Measurements from ENCODE around the gene LRCH1. TPM values are rescaled to one million over a fixed set of nuclear protein-coding genes. Genes with fewer than 3 reads are reported as not detected.
"Not testable (repeated sequence)": the region's sequence is repeated elsewhere in the genome, so short reads cannot be mapped to it uniquely, and the experiment has no call there.

Gene LRCH1, protein sequence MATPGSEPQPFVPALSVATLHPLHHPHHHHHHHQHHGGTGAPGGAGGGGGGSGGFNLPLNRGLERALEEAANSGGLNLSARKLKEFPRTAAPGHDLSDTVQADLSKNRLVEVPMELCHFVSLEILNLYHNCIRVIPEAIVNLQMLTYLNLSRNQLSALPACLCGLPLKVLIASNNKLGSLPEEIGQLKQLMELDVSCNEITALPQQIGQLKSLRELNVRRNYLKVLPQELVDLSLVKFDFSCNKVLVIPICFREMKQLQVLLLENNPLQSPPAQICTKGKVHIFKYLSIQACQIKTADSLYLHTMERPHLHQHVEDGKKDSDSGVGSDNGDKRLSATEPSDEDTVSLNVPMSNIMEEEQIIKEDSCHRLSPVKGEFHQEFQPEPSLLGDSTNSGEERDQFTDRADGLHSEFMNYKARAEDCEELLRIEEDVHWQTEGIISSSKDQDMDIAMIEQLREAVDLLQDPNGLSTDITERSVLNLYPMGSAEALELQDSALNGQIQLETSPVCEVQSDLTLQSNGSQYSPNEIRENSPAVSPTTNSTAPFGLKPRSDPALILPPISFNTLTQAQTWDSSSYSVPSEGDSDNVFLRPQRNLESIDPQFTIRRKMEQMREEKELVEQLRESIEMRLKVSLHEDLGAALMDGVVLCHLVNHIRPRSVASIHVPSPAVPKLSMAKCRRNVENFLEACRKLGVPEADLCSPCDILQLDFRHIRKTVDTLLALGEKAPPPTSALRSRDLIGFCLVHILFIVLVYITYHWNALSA
- 10 to 100 TPM; 17.4 to 18.2 TPM for total RNA-seq

DNA sequence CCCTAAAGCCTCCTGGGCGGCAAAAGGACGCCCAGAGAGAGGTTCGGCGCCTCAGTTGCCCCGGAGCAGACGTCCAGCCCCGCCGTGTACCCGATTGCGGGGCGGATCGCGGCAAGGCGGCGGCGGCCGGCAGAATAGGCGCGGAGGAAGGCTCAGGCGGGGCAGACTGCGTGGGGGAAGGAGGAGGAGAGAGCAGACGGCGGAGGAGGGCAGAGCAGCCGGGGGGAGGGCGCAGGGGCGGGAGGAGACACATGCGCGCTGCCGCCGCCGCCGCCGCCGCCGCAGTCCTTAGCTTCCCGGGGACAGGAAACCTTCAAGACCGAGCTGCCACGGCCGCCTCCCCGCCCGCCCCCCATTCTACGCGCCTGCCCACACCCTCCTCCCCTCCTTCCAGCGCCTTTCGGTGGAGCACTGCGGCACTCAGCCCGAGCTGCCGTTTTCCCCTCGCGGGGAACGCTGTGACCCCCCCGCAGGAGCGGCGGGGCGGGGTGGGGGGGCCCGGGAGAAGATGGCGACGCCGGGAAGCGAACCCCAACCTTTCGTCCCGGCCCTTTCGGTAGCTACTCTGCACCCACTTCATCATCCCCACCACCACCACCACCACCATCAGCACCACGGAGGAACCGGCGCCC is at the start of gene LRCH1:
TSS of gene LRCH1 (plus strand) at position 282 of the 632 bp plus-strand sequence. CDS start at position 509, 227 bp downstream.
- Mint-ChIP-seq H3K36me3 (ENCODE audit: low read depth) (no peaks in the 10 kb centered on the region), H3K27me3 (no peaks in the 10 kb centered on the region), H3K4me1 (peaks cover 47% of the 10 kb centered on the region), H3K27ac (peak within 1 kb of the TSS; percentile 89), H3K4me3 (peak within 1 kb of the TSS; percentile 93), H3K9me3 (no peaks in the 10 kb centered on the region)
- ChIA-PET POLR2A (interaction anchor here (0.5 kb wide), 1 partner anchor 88 kb away, joined by 3 read pairs; no protein-coding TSS in a partner anchor), CTCF (interaction anchor here (1.0 to 2.0 kb wide), 2 partner anchors 12 to 30 kb away, joined by 3 to 11 read pairs; no protein-coding TSS in a partner anchor)
- DNase-seq, result peak; percentile 89

DNA sequence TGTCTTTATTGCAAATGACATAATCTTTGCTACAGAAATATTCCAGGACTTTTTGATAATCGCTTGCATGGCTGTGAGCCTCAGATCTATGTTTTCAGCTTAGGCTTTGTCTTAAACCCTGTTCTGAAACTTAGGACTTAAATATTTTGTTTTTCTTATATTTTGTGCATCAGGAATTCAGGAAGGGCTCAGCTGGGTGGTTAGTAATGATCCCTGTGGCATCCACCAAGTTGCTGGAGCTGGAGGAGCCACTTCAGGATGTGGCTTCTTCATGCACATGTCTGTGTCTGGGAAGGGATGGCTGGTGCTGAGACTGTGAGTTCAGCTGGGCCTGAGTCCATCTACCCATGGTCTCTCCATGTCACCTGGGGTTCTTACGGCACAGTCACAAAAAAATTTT is 48.9 kb upstream of the LRCH1 start:
- no peaks in the 10 kb centered on the region for H3K4me1 Mint-ChIP-seq
- no peaks in the 10 kb centered on the region for H3K9me3 Mint-ChIP-seq
- no peak for DNase-seq
- H3K4me3 Mint-ChIP-seq, result no peak overlapping the region
- CTCF ChIA-PET, result interaction anchor here (0.6 kb wide), 1 partner anchor 1142 kb away, joined by 3 read pairs; no protein-coding TSS in a partner anchor
- H3K27ac Mint-ChIP-seq, result no peak overlapping the region
- POLR2A ChIA-PET, result no interaction called here
- H3K36me3 Mint-ChIP-seq (ENCODE audit: low read depth), result no peaks in the 10 kb centered on the region
- peaks cover 20% of the 10 kb centered on the region for H3K27me3 Mint-ChIP-seq

DNA sequence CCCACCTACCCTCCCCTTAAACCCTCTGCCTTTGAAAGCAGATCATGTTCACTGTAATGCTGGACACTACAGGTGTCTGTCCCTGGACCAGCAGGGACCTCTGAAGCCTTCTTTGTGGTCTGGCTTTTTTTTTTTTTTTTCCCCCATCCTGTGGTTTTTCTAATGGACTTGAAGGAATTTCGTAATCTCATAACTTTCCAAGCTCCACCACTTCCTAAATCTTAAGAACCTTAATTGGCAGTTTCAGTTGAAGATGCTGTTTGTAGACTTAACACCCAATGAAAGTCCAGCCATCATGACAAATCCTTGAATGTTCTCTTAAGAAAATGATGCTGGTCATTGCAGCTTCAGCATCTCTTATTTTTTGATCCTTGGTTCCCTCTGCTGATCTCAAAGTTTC is 45.0 kb upstream of the LRCH1 start:
- CTCF ChIA-PET, result no interaction called here
- H3K4me3 Mint-ChIP-seq, result no peak overlapping the region
- H3K9me3 Mint-ChIP-seq, result no peaks in the 10 kb centered on the region
- H3K27me3 Mint-ChIP-seq, result peaks cover 12% of the 10 kb centered on the region
- POLR2A ChIA-PET, result no interaction called here
- no peaks in the 10 kb centered on the region for H3K4me1 Mint-ChIP-seq
- no peak overlapping the region for H3K27ac Mint-ChIP-seq
- no peak for DNase-seq
- no peaks in the 10 kb centered on the region for H3K36me3 Mint-ChIP-seq (ENCODE audit: low read depth)

DNA sequence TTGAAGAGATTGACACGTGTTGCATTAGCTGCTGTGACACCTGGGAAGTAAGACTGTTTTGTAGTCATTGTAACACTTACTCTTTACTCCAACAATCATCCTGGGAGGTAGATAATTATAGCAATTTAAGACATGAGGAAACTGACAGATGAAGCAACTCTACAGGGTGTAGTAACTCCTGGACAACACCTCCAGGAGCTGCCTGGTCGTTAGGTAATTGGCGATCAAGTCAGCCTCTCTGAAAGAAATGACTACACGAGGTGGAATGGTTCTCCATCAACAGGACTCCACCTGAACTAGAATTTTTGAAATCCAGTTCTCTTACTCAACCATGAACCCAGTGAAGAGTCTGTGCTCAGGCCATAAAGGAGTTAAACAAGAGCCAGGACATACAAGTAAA is 43.0 kb upstream of the LRCH1 start:
- peaks cover 10% of the 10 kb centered on the region for H3K27me3 Mint-ChIP-seq
- POLR2A ChIA-PET, result no interaction called here
- CTCF ChIA-PET, result no interaction called here
- no peaks in the 10 kb centered on the region for H3K4me1 Mint-ChIP-seq
- H3K4me3 Mint-ChIP-seq, result no peak overlapping the region
- no peak for DNase-seq
- no peaks in the 10 kb centered on the region for H3K36me3 Mint-ChIP-seq (ENCODE audit: low read depth)
- no peaks in the 10 kb centered on the region for H3K9me3 Mint-ChIP-seq
- H3K27ac Mint-ChIP-seq, result no peak overlapping the region

DNA sequence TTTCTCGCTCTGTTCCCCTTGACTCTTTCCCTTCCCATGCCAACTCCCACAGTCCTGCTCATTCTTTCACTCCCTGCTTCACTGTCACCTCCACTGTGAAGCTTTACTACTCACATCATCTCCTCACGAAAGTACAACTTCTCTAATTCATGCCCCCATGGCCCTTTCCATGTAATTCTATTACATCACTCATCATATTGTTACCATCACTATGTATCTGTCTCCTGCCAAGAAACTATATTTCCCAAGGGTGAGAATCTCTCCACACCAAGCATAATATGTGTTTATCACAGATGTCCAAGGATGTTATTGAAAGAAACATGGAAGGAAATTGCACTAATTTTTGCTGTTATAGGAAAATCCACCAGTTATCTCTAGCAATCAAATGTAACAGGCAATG is 37.2 kb upstream of the LRCH1 start:
- no peak for DNase-seq
- no peak overlapping the region for H3K4me3 Mint-ChIP-seq
- no peaks in the 10 kb centered on the region for H3K4me1 Mint-ChIP-seq
- H3K36me3 Mint-ChIP-seq (ENCODE audit: low read depth), result no peaks in the 10 kb centered on the region
- H3K27me3 Mint-ChIP-seq, result peaks cover 3% of the 10 kb centered on the region
- no peaks in the 10 kb centered on the region for H3K9me3 Mint-ChIP-seq
- H3K27ac Mint-ChIP-seq, result no peak overlapping the region
- ChIA-PET POLR2A (no interaction called here), CTCF (no interaction called here)

DNA sequence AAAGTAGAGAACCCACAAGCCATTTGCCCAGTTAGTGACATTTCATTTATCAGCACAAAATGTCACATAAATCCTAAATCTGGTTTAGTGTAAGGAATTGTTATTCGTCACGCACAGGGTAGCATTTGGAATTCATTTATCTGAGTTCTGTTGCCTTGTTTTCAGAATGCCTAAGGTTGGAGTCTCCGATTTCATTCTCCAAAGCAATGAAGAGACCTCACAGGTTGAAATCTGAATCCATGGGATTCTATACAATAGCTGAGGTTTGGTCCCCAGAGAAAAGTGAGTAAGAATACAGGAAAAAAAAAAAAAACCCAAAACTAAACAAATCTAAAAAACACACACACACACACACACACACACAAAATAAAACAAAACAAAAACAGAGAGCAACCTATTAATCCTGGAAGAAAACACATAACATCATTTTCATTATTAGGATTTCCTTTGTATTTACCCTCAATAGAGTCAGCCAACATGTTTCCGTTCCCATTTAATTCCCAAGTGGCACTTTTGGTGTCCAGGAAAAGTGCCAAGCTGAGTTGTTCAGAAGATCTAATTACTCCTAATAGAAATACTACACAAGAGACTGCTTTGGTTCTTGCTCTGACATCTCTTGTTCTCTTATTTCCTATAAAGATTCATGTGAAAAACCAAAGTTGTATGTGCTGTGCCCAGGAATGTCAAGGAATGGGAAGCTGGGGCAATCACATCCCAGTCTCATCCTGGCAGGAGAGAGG is 36.2 kb upstream of the LRCH1 start:
- Mint-ChIP-seq H3K27ac (no peak overlapping the region), H3K9me3 (peaks cover 3% of the 10 kb centered on the region), H3K4me3 (no peak overlapping the region), H3K36me3 (ENCODE audit: low read depth) (no peaks in the 10 kb centered on the region), H3K27me3 (peaks cover 6% of the 10 kb centered on the region), H3K4me1 (no peaks in the 10 kb centered on the region)
- ChIA-PET POLR2A (no interaction called here), CTCF (no interaction called here)
- DNase-seq, result no peak

- DNase-seq, H3K4me1 Mint-ChIP-seq: not testable (repeated sequence)
These were observed 35.2 kb upstream of the LRCH1 start for GRCh38 chr13:46517748-46518147.

GRCh38 chr13:46519182-46519581 is 33.8 kb upstream of the LRCH1 start:
- H3K36me3 Mint-ChIP-seq (ENCODE audit: low read depth), result no peaks in the 10 kb centered on the region
- DNase-seq, result no peak
- H3K27me3 Mint-ChIP-seq, result peaks cover 13% of the 10 kb centered on the region
- H3K4me1 Mint-ChIP-seq, result no peaks in the 10 kb centered on the region
- POLR2A ChIA-PET, result no interaction called here
- no peak overlapping the region for H3K4me3 Mint-ChIP-seq
- peaks cover 5% of the 10 kb centered on the region for H3K9me3 Mint-ChIP-seq
- H3K27ac Mint-ChIP-seq, result no peak overlapping the region
- CTCF ChIA-PET, result no interaction called here

More at GRCh38 chr13:46517748-46518147, 35.2 kb upstream of the LRCH1 start:
- H3K9me3 Mint-ChIP-seq; H3K27ac Mint-ChIP-seq; H3K27me3 Mint-ChIP-seq; H3K36me3 Mint-ChIP-seq (ENCODE audit: low read depth); H3K4me3 Mint-ChIP-seq; POLR2A ChIA-PET; CTCF ChIA-PET: not testable (repeated sequence)

DNA sequence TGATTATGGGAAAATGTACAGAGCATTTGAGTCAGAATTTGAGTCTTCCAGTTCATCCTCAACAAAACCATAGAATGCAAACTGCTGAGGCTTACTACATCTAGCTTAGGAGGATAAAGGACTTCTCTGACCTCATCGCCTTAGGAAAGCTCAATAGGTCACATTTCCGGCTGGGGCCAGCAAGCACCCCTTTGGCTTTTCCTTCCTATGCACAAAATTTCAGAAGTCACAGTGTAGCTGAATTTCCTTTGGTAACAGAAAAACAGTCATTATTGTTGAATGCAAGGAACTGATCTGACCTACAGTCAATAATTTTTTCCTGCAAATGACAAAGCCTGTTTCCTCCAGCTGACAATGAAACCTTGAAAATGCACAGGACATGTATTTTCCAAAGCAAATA is 32.8 kb upstream of the LRCH1 start:
- H3K4me1 Mint-ChIP-seq, result no peaks in the 10 kb centered on the region
- H3K4me3 Mint-ChIP-seq, result no peak overlapping the region
- no peak overlapping the region for H3K27ac Mint-ChIP-seq
- CTCF ChIA-PET, result no interaction called here
- H3K36me3 Mint-ChIP-seq (ENCODE audit: low read depth), result no peaks in the 10 kb centered on the region
- DNase-seq, result no peak
- H3K9me3 Mint-ChIP-seq, result peaks cover 5% of the 10 kb centered on the region
- POLR2A ChIA-PET, result no interaction called here
- peaks cover 13% of the 10 kb centered on the region for H3K27me3 Mint-ChIP-seq

- no peaks in the 10 kb centered on the region for H3K4me1 Mint-ChIP-seq
- POLR2A ChIA-PET, result no interaction called here
- no peaks in the 10 kb centered on the region for H3K36me3 Mint-ChIP-seq (ENCODE audit: low read depth)
- no peak overlapping the region for H3K27ac Mint-ChIP-seq
- CTCF ChIA-PET, result no interaction called here
- H3K9me3 Mint-ChIP-seq, result peaks cover 5% of the 10 kb centered on the region
- DNase-seq, result no peak
- H3K27me3 Mint-ChIP-seq, result peaks cover 10% of the 10 kb centered on the region
- H3K4me3 Mint-ChIP-seq, result no peak overlapping the region
These were observed 31.5 kb upstream of the LRCH1 start for GRCh38 chr13:46521486-46521885.

DNA sequence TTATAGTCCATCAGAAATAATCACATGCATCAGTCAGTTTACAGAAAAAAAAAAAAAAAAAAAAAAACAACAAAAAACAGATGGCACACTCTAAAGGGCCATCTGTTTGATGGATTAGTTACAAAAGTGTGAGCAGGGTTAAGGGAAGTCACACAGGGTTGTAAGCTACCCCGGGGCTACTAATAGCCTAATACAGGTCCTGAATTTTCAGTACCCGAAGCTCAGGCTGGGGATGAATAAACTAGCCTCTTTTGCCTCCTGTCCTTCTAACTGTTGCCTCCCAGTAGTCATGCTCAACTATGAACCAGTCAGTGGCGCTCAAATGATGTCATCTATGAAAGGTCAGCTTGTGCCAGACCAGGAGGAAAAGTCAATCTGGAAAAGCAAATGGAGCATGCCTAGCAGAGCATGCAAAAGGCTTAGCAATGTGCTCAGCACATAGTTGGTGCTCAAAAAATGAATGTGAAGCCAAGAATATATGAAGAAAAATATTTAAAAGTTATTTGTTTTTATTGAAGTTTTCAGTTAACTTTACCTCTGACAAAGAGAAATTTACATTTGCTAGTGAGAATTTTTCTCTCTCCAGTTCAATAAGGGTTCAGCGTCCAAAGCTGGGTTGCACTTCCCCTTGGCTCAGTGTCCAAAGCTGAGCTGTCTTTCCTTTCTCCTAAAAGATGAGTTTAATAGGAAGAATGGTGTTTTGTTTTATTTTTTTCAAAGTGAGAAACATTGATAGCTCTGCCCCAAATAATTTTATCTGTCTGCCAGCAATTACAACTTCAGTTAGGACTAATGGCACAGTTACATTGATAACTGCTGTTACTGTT is 30.8 kb upstream of the LRCH1 start:
- H3K4me3 Mint-ChIP-seq, result no peak overlapping the region
- no peak overlapping the region for H3K27ac Mint-ChIP-seq
- no peaks in the 10 kb centered on the region for H3K36me3 Mint-ChIP-seq (ENCODE audit: low read depth)
- DNase-seq, result no peak
- H3K27me3 Mint-ChIP-seq, result peaks cover 10% of the 10 kb centered on the region
- POLR2A ChIA-PET, result no interaction called here
- H3K9me3 Mint-ChIP-seq, result peaks cover 5% of the 10 kb centered on the region
- H3K4me1 Mint-ChIP-seq, result no peaks in the 10 kb centered on the region
- CTCF ChIA-PET, result interaction anchor here (1.6 kb wide), 1 partner anchor 30 kb away, joined by 3 read pairs; no protein-coding TSS in a partner anchor

GRCh38 chr13:46522748-46523030 is 30.3 kb upstream of the LRCH1 start:
- H3K4me3 Mint-ChIP-seq, result no peak overlapping the region
- DNase-seq, result no peak
- H3K36me3 Mint-ChIP-seq (ENCODE audit: low read depth), result no peaks in the 10 kb centered on the region
- no peak overlapping the region for H3K27ac Mint-ChIP-seq
- ChIA-PET POLR2A (no interaction called here), CTCF (interaction anchor here (1.6 kb wide), 1 partner anchor 30 kb away, joined by 3 read pairs; no protein-coding TSS in a partner anchor)
- H3K9me3 Mint-ChIP-seq, result peaks cover 5% of the 10 kb centered on the region
- H3K4me1 Mint-ChIP-seq, result no peaks in the 10 kb centered on the region
- peaks cover 10% of the 10 kb centered on the region for H3K27me3 Mint-ChIP-seq
